B cell (primary cell): ENCODE data around the gene PTCSC3.

Source experiments
- CTCF ChIP-seq: fragments of 200-600 bp; IDR thresholded peaks from one replicate; pipeline ENCODE4 v1.8.0; 2022; ENCODE audit warnings: antibody characterized with exemption, mild to moderate bottlenecking
- EZH2 ChIP-seq: IDR thresholded peaks from 2 replicates; pipeline ENCODE4 v1.6.1; 2012; ENCODE audit warnings: borderline replicate concordance, low read depth, mild to moderate bottlenecking, moderate library complexity, low read length; ENCODE audit not compliant: insufficient read depth, poor library complexity, severe bottlenecking

GRCh38 chr14:36177489-36177888 is 967 bp upstream of the PTCSC3 start:
- TF ChIP-seq CTCF: no peak
- no peak for TF ChIP-seq EZH2
